ENCODE results near the gene BTG3.

DNA sequence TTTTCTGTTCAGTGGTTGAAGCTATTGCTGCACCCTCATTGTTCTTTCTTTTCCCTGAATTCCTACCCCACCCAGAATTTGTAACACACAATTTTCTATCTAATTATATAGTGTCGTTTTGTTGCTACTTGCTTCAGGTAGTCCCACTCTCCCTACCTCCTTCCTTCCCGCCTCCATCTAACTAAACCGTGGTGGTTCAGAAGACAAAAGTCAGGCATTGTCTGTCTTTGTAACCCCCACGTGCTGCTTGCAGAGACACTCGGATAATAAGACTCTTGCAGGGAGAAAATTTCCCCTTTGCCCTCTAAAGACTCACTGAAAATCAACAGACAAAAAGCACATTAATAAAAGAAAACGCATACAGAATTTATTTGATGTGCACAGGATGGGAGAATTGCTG lies 46.2 kb upstream of the BTG3 start:
- TF ChIP-seq, protein P1, sequence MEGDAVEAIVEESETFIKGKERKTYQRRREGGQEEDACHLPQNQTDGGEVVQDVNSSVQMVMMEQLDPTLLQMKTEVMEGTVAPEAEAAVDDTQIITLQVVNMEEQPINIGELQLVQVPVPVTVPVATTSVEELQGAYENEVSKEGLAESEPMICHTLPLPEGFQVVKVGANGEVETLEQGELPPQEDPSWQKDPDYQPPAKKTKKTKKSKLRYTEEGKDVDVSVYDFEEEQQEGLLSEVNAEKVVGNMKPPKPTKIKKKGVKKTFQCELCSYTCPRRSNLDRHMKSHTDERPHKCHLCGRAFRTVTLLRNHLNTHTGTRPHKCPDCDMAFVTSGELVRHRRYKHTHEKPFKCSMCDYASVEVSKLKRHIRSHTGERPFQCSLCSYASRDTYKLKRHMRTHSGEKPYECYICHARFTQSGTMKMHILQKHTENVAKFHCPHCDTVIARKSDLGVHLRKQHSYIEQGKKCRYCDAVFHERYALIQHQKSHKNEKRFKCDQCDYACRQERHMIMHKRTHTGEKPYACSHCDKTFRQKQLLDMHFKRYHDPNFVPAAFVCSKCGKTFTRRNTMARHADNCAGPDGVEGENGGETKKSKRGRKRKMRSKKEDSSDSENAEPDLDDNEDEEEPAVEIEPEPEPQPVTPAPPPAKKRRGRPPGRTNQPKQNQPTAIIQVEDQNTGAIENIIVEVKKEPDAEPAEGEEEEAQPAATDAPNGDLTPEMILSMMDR (IDR thresholded peaks at IDR 0.05): no peak
- no peak for TF ChIP-seq POLR2A (IDR thresholded peaks at IDR 0.05)
